Neural cell (in vitro differentiated cells): Measurements from ENCODE around the gene PYGM. TPM values are rescaled to one million over a fixed set of nuclear protein-coding genes. Genes with fewer than 3 reads are reported as not detected.

Experiments
- H2AFZ ChIP-seq: fragments of 200-600, 300-800 bp; sonication (generic), shearing (Covaris generic); 2 replicates; pipeline ENCODE4 v1.6.0; 2014; ENCODE audit warnings: low read depth, mild to moderate bottlenecking, antibody characterized with exemption, low read length, moderate library complexity
- H3F3A ChIP-seq: fragments of 200-600 bp; shearing (Covaris generic); 2 replicates; pipeline ENCODE4 v1.6.1; 2016; ENCODE audit warnings: mild to moderate bottlenecking, moderate library complexity, mixed read lengths, antibody characterized with exemption, low read length; ENCODE audit not compliant: insufficient read depth, poor library complexity, severe bottlenecking
- H3K27ac ChIP-seq: fragments of 200-600, 300-800 bp; sonication (generic), shearing (Covaris generic); 2 replicates; pipeline ENCODE4 v1.5.1; 2014; ENCODE audit warnings: mild to moderate bottlenecking, low read length, moderate library complexity
- H3K27me3 ChIP-seq: fragments of 300-800, 200-600 bp; sonication (generic), shearing (Covaris generic); 2 replicates; pipeline ENCODE4 v1.6.0; 2014; ENCODE audit warnings: mild to moderate bottlenecking, low read depth, low read length, moderate library complexity; ENCODE audit not compliant: insufficient read depth
- H3K36me3 ChIP-seq: fragments of 300-800, 200-600 bp; sonication (generic), shearing (Covaris generic); 2 replicates; pipeline ENCODE4 v1.5.1; 2014; ENCODE audit warnings: mild to moderate bottlenecking, antibody characterized with exemption, low read length, moderate library complexity; ENCODE audit not compliant: insufficient read depth
- H3K4me2 ChIP-seq: fragments of 300-800, 200-600 bp; sonication (generic), shearing (Covaris generic); 2 replicates; pipeline ENCODE4 v1.6.0; 2014; ENCODE audit warnings: mild to moderate bottlenecking, low read length
- H3K4me3 ChIP-seq: fragments of 300-800, 200-600 bp; sonication (generic), shearing (Covaris generic); 2 replicates; pipeline ENCODE4 v1.5.1; 2014; ENCODE audit warnings: mild to moderate bottlenecking, low read length, moderate library complexity
- H3K79me2 ChIP-seq: fragments of 200-600 bp; shearing (Covaris generic); replicated peaks from 2 replicates; pipeline ENCODE4 v1.6.0; 2014; ENCODE audit warnings: mild to moderate bottlenecking, low read length, moderate library complexity; ENCODE audit not compliant: insufficient read depth
- H3K9ac ChIP-seq: fragments of 300-800, 200-600 bp; sonication (generic), shearing (Covaris generic); 2 replicates; pipeline ENCODE4 v1.6.1; 2016; ENCODE audit warnings: mild to moderate bottlenecking, low read length, mixed read lengths
- H3K9me2 ChIP-seq: fragments of 200-600 bp; shearing (Covaris generic); 2 replicates; pipeline ENCODE4 v1.6.1; 2016; ENCODE audit warnings: mild to moderate bottlenecking, low read length, mixed read lengths; ENCODE audit not compliant: insufficient read depth
- H3K9me3 ChIP-seq: fragments of 200-600, 300-800 bp; sonication (generic), shearing (Covaris generic); 2 replicates; pipeline ENCODE4 v1.6.1; 2016; ENCODE audit warnings: mild to moderate bottlenecking, mixed run types, low read length, moderate library complexity, mixed read lengths
- H4K20me1 ChIP-seq: fragments of 200-600 bp; shearing (Covaris generic); 2 replicates; pipeline ENCODE4 v1.6.1; 2016; ENCODE audit warnings: mild to moderate bottlenecking, mixed run types; ENCODE audit not compliant: insufficient read depth
- EP300 ChIP-seq: fragments of 450-650 bp; conservative IDR thresholded peaks from 2 replicates; pipeline ENCODE4 v1.6.1; 2014; ENCODE audit warnings: antibody characterized with exemption, mild to moderate bottlenecking, moderate library complexity; ENCODE audit not compliant: poor library complexity, severe bottlenecking
- EZH2 ChIP-seq: fragments of 200-600, 300-800 bp; shearing (Covaris generic), sonication (generic); IDR thresholded peaks from 2 replicates; pipeline ENCODE4 v1.6.1; 2014; ENCODE audit warnings: antibody characterized with exemption, low read length, borderline replicate concordance, mild to moderate bottlenecking; ENCODE audit not compliant: insufficient read depth, poor library complexity, severe bottlenecking
- MXI1 ChIP-seq: fragments of 450-650 bp; conservative IDR thresholded peaks from 2 replicates; pipeline ENCODE4 v1.6.1; 2014; ENCODE audit warnings: antibody characterized with exemption, mild to moderate bottlenecking; ENCODE audit not compliant: poor library complexity, severe bottlenecking
- POLR2AphosphoS5 ChIP-seq: IDR thresholded peaks from 2 replicates; pipeline ENCODE4 v1.6.1; 2012
- RAD21 ChIP-seq: fragments of 450-650 bp; conservative IDR thresholded peaks from 2 replicates; pipeline ENCODE4 v1.6.1; 2014; ENCODE audit warnings: antibody characterized with exemption, mild to moderate bottlenecking, moderate library complexity
- SMC3 ChIP-seq: fragments of 450-650 bp; conservative IDR thresholded peaks from 2 replicates; pipeline ENCODE4 v1.6.1; 2014; ENCODE audit warnings: antibody characterized with exemption, mild to moderate bottlenecking, moderate library complexity; ENCODE audit not compliant: poor library complexity
- TAF1 ChIP-seq: IDR thresholded peaks from 2 replicates; pipeline ENCODE4 v1.6.1; 2012; ENCODE audit warnings: low read depth
- polyA plus RNA-seq: library from polyadenylated mRNA; depleted of rRNA; stranded (reverse); fragments of >200 nt; gene quantifications from 2 replicates; pipeline ENCODE4 v1.2.3, GENCODE V29; 2014
- TF ChIP-seq, protein P1 (sequence below): IDR thresholded peaks from 2 replicates; pipeline ENCODE4 v1.6.1; 2012; ENCODE audit warnings: borderline replicate concordance
- TF ChIP-seq, protein P2 (sequence below): fragments of 450-650 bp; IDR thresholded peaks from 2 replicates; pipeline ENCODE4 v1.5.1; 2014; ENCODE audit warnings: antibody characterized with exemption, mild to moderate bottlenecking, moderate library complexity; ENCODE audit not compliant: poor library complexity, severe bottlenecking

The PYGM gene
- polyA plus RNA-seq, 1 donor from 2014 or later: 0.43 TPM

DNA sequence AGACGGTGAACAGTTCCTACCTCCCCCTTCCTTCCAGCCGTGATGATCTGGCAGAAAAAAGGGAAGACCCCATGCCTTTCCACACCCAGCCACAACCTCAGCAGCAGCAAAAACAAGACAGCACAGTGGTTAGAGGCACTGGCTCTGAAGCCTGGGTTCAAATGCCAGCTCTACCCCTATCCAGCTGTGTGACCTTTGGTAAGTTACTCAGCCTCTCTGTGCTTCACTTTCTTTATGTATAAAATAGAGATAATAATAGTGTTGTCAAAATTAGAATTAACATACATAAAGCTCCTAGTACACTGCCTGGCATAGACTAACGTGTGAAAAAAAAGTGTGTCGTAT, 41.0 kb downstream of the PYGM start:
- no peak overlapping the region for H3K27ac ChIP-seq
- H3K4me3 ChIP-seq: no peak overlapping the region
- TF ChIP-seq, protein P1, sequence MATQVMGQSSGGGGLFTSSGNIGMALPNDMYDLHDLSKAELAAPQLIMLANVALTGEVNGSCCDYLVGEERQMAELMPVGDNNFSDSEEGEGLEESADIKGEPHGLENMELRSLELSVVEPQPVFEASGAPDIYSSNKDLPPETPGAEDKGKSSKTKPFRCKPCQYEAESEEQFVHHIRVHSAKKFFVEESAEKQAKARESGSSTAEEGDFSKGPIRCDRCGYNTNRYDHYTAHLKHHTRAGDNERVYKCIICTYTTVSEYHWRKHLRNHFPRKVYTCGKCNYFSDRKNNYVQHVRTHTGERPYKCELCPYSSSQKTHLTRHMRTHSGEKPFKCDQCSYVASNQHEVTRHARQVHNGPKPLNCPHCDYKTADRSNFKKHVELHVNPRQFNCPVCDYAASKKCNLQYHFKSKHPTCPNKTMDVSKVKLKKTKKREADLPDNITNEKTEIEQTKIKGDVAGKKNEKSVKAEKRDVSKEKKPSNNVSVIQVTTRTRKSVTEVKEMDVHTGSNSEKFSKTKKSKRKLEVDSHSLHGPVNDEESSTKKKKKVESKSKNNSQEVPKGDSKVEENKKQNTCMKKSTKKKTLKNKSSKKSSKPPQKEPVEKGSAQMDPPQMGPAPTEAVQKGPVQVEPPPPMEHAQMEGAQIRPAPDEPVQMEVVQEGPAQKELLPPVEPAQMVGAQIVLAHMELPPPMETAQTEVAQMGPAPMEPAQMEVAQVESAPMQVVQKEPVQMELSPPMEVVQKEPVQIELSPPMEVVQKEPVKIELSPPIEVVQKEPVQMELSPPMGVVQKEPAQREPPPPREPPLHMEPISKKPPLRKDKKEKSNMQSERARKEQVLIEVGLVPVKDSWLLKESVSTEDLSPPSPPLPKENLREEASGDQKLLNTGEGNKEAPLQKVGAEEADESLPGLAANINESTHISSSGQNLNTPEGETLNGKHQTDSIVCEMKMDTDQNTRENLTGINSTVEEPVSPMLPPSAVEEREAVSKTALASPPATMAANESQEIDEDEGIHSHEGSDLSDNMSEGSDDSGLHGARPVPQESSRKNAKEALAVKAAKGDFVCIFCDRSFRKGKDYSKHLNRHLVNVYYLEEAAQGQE: no peak
- TF ChIP-seq MXI1 (no peak), TAF1 (no peak), SMC3 (no peak), EZH2 (no peak), EP300 (no peak), POLR2AphosphoS5 (no peak), RAD21 (no peak)
- TF ChIP-seq, protein P2, sequence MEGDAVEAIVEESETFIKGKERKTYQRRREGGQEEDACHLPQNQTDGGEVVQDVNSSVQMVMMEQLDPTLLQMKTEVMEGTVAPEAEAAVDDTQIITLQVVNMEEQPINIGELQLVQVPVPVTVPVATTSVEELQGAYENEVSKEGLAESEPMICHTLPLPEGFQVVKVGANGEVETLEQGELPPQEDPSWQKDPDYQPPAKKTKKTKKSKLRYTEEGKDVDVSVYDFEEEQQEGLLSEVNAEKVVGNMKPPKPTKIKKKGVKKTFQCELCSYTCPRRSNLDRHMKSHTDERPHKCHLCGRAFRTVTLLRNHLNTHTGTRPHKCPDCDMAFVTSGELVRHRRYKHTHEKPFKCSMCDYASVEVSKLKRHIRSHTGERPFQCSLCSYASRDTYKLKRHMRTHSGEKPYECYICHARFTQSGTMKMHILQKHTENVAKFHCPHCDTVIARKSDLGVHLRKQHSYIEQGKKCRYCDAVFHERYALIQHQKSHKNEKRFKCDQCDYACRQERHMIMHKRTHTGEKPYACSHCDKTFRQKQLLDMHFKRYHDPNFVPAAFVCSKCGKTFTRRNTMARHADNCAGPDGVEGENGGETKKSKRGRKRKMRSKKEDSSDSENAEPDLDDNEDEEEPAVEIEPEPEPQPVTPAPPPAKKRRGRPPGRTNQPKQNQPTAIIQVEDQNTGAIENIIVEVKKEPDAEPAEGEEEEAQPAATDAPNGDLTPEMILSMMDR: no peak
- peaks cover 23% of the 10 kb centered on the region for H4K20me1 ChIP-seq
- H2AFZ ChIP-seq: no peak overlapping the region
- no peaks in the 10 kb centered on the region for H3K9me3 ChIP-seq
- peak overlapping the region; percentile 20 for H3K9ac ChIP-seq
- no peaks in the 10 kb centered on the region for H3K9me2 ChIP-seq
- H3K36me3 ChIP-seq: no peaks in the 10 kb centered on the region
- H3K79me2 ChIP-seq: peaks cover 59% of the 10 kb centered on the region
- no peak overlapping the region for H3K4me2 ChIP-seq
- no peaks in the 10 kb centered on the region for H3K27me3 ChIP-seq
- no peaks in the 10 kb centered on the region for H3F3A ChIP-seq

DNA sequence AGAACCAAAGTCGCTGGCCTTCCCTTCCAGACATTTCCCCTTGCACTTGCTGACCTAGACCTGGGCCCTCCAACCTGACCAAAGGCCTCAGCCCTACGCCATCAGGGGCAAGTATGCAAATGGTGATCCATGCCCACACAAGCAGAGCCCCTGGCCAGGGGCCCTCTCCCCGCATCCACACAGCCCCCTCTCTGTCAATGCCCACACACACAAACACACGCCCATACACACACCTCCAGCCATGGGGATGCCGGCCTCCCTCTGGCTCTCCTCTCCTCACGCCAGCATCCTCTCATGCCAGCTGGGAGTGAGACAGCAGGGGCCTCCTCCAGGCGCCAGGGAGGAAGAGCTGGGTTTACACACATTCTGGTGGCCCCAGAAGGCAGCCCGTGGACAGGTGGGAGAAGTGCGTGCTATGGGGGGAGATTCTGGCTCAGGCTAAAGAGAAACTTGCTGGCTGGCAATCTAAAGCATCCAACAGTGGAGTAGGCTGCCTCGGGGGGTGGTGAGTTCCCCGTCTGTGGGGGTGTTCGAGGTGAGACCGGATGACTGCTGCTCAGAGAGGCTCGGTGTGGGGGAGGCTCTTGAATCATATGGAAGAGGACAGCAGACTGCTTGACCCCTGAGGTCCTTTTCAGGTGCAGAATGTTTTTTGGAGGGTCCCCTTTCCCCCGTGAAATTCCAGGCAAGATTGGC, 41.5 kb downstream of the PYGM start:
- Histone ChIP-seq H3K36me3 (no peaks in the 10 kb centered on the region), H3K9me3 (no peaks in the 10 kb centered on the region), H3K4me2 (no peak overlapping the region), H3K27ac (no peak overlapping the region), H3K79me2 (peaks cover 59% of the 10 kb centered on the region), H3K4me3 (no peak overlapping the region), H2AFZ (no peak overlapping the region), H3K27me3 (no peaks in the 10 kb centered on the region), H4K20me1 (peaks cover 24% of the 10 kb centered on the region), H3K9ac (peak overlapping the region; percentile 20), H3F3A (no peaks in the 10 kb centered on the region), H3K9me2 (no peaks in the 10 kb centered on the region)
- no peak for TF ChIP-seq TAF1
- no peak for TF ChIP-seq EP300
- no peak for TF ChIP-seq MXI1
- TF ChIP-seq, protein P2: no peak
- no peak for TF ChIP-seq EZH2
- no peak for TF ChIP-seq POLR2AphosphoS5
- TF ChIP-seq, protein P1: no peak
- no peak for TF ChIP-seq SMC3
- no peak for TF ChIP-seq RAD21
